IMR-90 (cell line): ENCODE results near the gene MAN1C1. TPM values are rescaled to one million over a fixed set of nuclear protein-coding genes. Genes with fewer than 3 reads are reported as not detected.

Source experiments
- ATAC-seq: fragments of 200-7000 bp; cut with Tn5 transposase; 2 replicates; pipeline ENCODE4 v1.9.1; 2020; ENCODE audit warnings: low read depth, mild to moderate bottlenecking, moderate library complexity
- BruUV-seq: library from RNA; stranded (reverse); fragments of 400-500 nt; replicated peaks from 2 replicates; lab custom pipeline; 2021; lab: Mats Ljungman, UMichigan
- CTCF ChIA-PET: fragments of 300-600 bp; formaldehyde crosslinking; extraction: SDS; loops from one replicate; lab custom pipeline; 2021; ENCODE audit warnings: antibody characterized with exemption; lab: Yijun Ruan, JAX
- POLR2A ChIA-PET: fragments of 300-600 bp; sonication (Branson Sonifier 250); formaldehyde crosslinking; loops from one replicate; lab custom pipeline; 2022; ENCODE audit warnings: antibody characterized with exemption; ENCODE audit not compliant: unreplicated experiment; lab: Charles Lee
- DNase-seq: peaks from one replicate; pipeline ENCODE4 v3.0.0; 2013
- H2AFZ ChIP-seq: replicated peaks from 2 replicates; pipeline ENCODE3; 2013; ENCODE audit warnings: low read length, mild to moderate bottlenecking; ENCODE audit not compliant: poor library complexity
- H2AK5ac ChIP-seq: 2 replicates; pipeline ENCODE4 v1.6.1; 2013; ENCODE audit warnings: low read depth, low read length, inconsistent platforms
- H2AK9ac ChIP-seq: replicated peaks from 2 replicates; pipeline ENCODE3; 2013; ENCODE audit warnings: mild to moderate bottlenecking, low read depth, low read length, moderate library complexity; ENCODE audit not compliant: poor library complexity
- H2BK120ac ChIP-seq: 2 replicates; pipeline ENCODE4 v1.6.1; 2013; ENCODE audit warnings: low read depth, low read length, inconsistent platforms
- H2BK15ac ChIP-seq: 3 replicates; pipeline ENCODE4 v1.6.1; 2013; ENCODE audit warnings: low read depth, low read length, inconsistent platforms
- H2BK20ac ChIP-seq: 2 replicates; pipeline ENCODE4 v1.6.1; 2013; ENCODE audit warnings: low read depth, mild to moderate bottlenecking, inconsistent platforms, low read length, moderate library complexity
- H2BK5ac ChIP-seq: 2 replicates; pipeline ENCODE4 v1.6.1; 2013; ENCODE audit warnings: mild to moderate bottlenecking, low read depth, low read length, inconsistent platforms; ENCODE audit not compliant: poor library complexity, severe bottlenecking
- H3K14ac ChIP-seq: replicated peaks from 2 replicates; pipeline ENCODE4 v1.6.1; 2013; ENCODE audit warnings: low read depth, low read length, inconsistent platforms
- H3K18ac ChIP-seq: 2 replicates; pipeline ENCODE4 v1.6.1; 2013; ENCODE audit warnings: low read depth, low read length, control low read depth
- H3K23ac ChIP-seq: 2 replicates; pipeline ENCODE4 v1.6.1; 2013; ENCODE audit warnings: low read depth, low read length, inconsistent platforms
- H3K27ac ChIP-seq: 2 replicates; pipeline ENCODE4 v1.5.1; 2013; ENCODE audit warnings: mild to moderate bottlenecking, control low read depth, low read length; ENCODE audit not compliant: insufficient read depth
- H3K27me3 ChIP-seq: 2 replicates; pipeline ENCODE4 v1.6.1; 2013; ENCODE audit warnings: low read length; ENCODE audit not compliant: control insufficient read depth, insufficient read depth
- H3K36me3 ChIP-seq: 2 replicates; pipeline ENCODE4 v1.6.1; 2013; ENCODE audit warnings: low read length, mixed read lengths; ENCODE audit not compliant: control insufficient read depth, insufficient read depth
- H3K4ac ChIP-seq: 2 replicates; pipeline ENCODE4 v1.6.1; 2013; ENCODE audit warnings: low read depth, low read length, inconsistent platforms
- H3K4me1 ChIP-seq: 2 replicates; pipeline ENCODE4 v1.6.1; 2013; ENCODE audit warnings: low read length, mixed read lengths; ENCODE audit not compliant: control insufficient read depth, insufficient read depth
- H3K4me2 ChIP-seq: 2 replicates; pipeline ENCODE4 v1.6.1; 2013; ENCODE audit warnings: low read depth, mild to moderate bottlenecking, control low read depth, low read length, moderate library complexity
- H3K4me3 ChIP-seq: 2 replicates; pipeline ENCODE4 v1.5.1; 2013; ENCODE audit warnings: low read depth, mild to moderate bottlenecking, control low read depth, low read length, moderate library complexity; ENCODE audit not compliant: insufficient read depth
- H3K56ac ChIP-seq: 2 replicates; pipeline ENCODE4 v1.6.1; 2013; ENCODE audit warnings: low read length, inconsistent platforms; ENCODE audit not compliant: insufficient read depth; ENCODE audit errors: extremely low read depth
- H3K79me1 ChIP-seq, 2 experiments: 2 replicates each; pipeline ENCODE4 v1.6.1; 2013; ENCODE audit warnings: low read length in 2 of 2, inconsistent platforms in 1 of 2, low read depth in 1 of 2
- H3K9ac ChIP-seq: 2 replicates; pipeline ENCODE4 v1.6.1; 2013; ENCODE audit warnings: low read depth, low read length, control low read depth
- H3K9me1 ChIP-seq: 2 replicates; pipeline ENCODE4 v1.6.1; 2013; ENCODE audit warnings: low read length, inconsistent platforms; ENCODE audit not compliant: insufficient read depth
- H3K9me3 ChIP-seq: 2 replicates; pipeline ENCODE4 v1.6.1; 2013; ENCODE audit warnings: low read length; ENCODE audit not compliant: control insufficient read depth, insufficient read depth
- H4K20me1 ChIP-seq: 2 replicates; pipeline ENCODE4 v1.6.1; 2013; ENCODE audit warnings: low read length, inconsistent platforms; ENCODE audit not compliant: insufficient read depth
- H4K5ac ChIP-seq: 2 replicates; pipeline ENCODE4 v1.6.1; 2013; ENCODE audit warnings: mild to moderate bottlenecking, low read depth, low read length, control low read depth
- H4K8ac ChIP-seq, 2 experiments: 2 replicates each; pipeline ENCODE4 v1.6.1; 2013; ENCODE audit warnings: low read depth in 2 of 2, low read length in 2 of 2, control low read depth in 1 of 2, inconsistent platforms in 1 of 2
- H4K91ac ChIP-seq: 2 replicates; pipeline ENCODE4 v1.6.1; 2013; ENCODE audit warnings: low read depth, low read length, inconsistent platforms; ENCODE audit not compliant: insufficient read depth
- CEBPB ChIP-seq: IDR thresholded peaks from 2 replicates; pipeline ENCODE4 v1.6.1; 2012; ENCODE audit warnings: low read depth, low read length, improper control_type of control experiment
- CHD1 ChIP-seq: IDR thresholded peaks from 2 replicates; pipeline ENCODE4 v1.6.1; 2012; ENCODE audit warnings: low read depth, low read length, improper control_type of control experiment
- MAFK ChIP-seq: IDR thresholded peaks from 2 replicates; pipeline ENCODE4 v1.6.1; 2012; ENCODE audit warnings: low read depth, low read length, improper control_type of control experiment
- RFX5 ChIP-seq: IDR thresholded peaks from 2 replicates; pipeline ENCODE4 v1.8.0; 2012; ENCODE audit warnings: low read depth, mild to moderate bottlenecking, low read length, moderate library complexity
- WGBS, 2 experiments: methylation state at CpG; one replicate each; pipeline versions ENCODE4 v1.1.5 to v1.1.7; 2013; ENCODE audit warnings: missing lambda C conversion rate in 2 of 2; ENCODE audit not compliant: insufficient read length in 1 of 2; ENCODE audit errors: extremely low coverage in 2 of 2; 5-methylcytosine and 5-hydroxymethylcytosine counted together
- dilution Hi-C: fragments of 300-500 bp; cut with HindIII; formaldehyde crosslinking; loops from one replicate; pipeline ENCODE4 v1.14.3; 2018; ENCODE audit warnings: low sequenced_read_pairs; ENCODE audit not compliant: unreplicated experiment
- in situ Hi-C: fragments of 300-500 bp; cut with MboI; formaldehyde crosslinking; loops from 3 replicates; pipeline ENCODE4 v1.14.3; 2019; ENCODE audit warnings: low sequenced_read_pairs, inconsistent platforms, mixed read lengths
- intact Hi-C: fragments of 100-400 bp; cut with micrococcal nuclease; formaldehyde crosslinking; loops from 2 replicates; pipeline ENCODE4 v1.10.0; 2022
- polyA plus RNA-seq, 3 experiments: library from polyadenylated mRNA; depleted of rRNA; stranded (reverse); fragments of >200 nt; gene quantifications; 2 replicates each; pipeline ENCODE4 v1.2.3, GENCODE V29; 2012; ENCODE audit warnings: low replicate concordance in 1 of 3
- total RNA-seq: library from RNA; depleted of rRNA; stranded (reverse); fragments of >200 nt; gene quantifications from 2 replicates; pipeline ENCODE4 v1.2.3, GENCODE V29; 2012
- TF ChIP-seq, protein P1 (sequence below): fragments of 150-350 bp; IDR thresholded peaks from 2 replicates; pipeline ENCODE4 v1.6.1; 2017; ENCODE audit warnings: mild to moderate bottlenecking, antibody characterized with exemption, low read length, low read depth

The MAN1C1 gene
- total and polyA plus RNA-seq, 2 of the 4 experiments (the other 2 are of a cell fraction): 3.2 to 11.3 TPM

DNA sequence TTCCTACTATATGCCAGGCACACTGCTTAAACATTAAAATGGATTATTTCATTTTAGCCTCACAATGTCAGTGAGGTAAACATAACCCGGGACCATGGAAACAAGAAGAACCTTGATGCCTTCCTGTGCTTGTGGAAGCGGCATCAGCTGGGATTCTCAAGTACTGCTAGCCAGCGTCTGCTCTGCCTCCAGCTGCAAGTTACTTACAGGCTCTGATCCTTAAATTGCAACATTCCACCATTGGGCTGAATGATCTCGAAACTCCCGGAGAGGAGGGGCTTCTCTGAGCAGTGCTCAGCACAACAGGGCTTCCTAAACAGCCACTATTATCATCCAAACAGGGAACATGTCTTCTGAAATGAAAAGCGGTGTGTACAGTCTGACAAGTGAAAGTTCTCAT lies 6.7 kb upstream of the MAN1C1 start:
- dilution Hi-C loops: no loop called here
- peak; percentile 61 for DNase-seq
- Histone ChIP-seq H2AK5ac (no peak overlapping the region), H3K4me3 (no peak overlapping the region), H3K4me1 (no peaks in the 10 kb centered on the region), H3K18ac (no peak overlapping the region), H3K36me3 (no peaks in the 10 kb centered on the region), H3K27me3 (peaks cover 26% of the 10 kb centered on the region), H3K23ac (no peak overlapping the region), H3K4ac (no peak overlapping the region), H2BK15ac (no peak overlapping the region), H4K20me1 (no peaks in the 10 kb centered on the region), H3K4me2 (0 out of 2 replicates have a peak overlapping the region, but pooled peaks have one; percentile 51), H3K9me3 (no peaks in the 10 kb centered on the region), H2BK120ac (no peak overlapping the region), H2BK20ac (no peak overlapping the region), H2BK5ac (no peak overlapping the region), H4K8ac (no peak overlapping the region), H2AFZ (peak overlapping the region; percentile 71), H4K91ac (no peak overlapping the region), H3K9ac (no peak overlapping the region), H4K5ac (no peak overlapping the region), H3K79me1 (no peaks in the 10 kb centered on the region), H2AK9ac (no peak overlapping the region), H3K14ac (no peak overlapping the region), H3K56ac (no peak overlapping the region), H3K9me1 (no peaks in the 10 kb centered on the region), H3K27ac (no peak overlapping the region)
- intact Hi-C loops: no loop called here
- peak; percentile 72 for ATAC-seq
- no TSS peak for BruUV-seq
- 8% methylated on average over 2 of the region's 6 CpGs; no CpG with 5 or more reads in 1 of the 2 experiments for WGBS, 2 experiments
- in situ Hi-C loops: loop anchor here (5.0 kb wide), 1 partner anchor 182 kb away; no protein-coding TSS in a partner anchor
- CTCF ChIA-PET: interaction anchor here (0.7 to 2.6 kb wide), 5 partner anchors 20 to 200 kb away, joined by 3 to 15 read pairs (median 6); no protein-coding TSS in a partner anchor
- no peak for TF ChIP-seq MAFK
- TF ChIP-seq CEBPB: peak; percentile 34; the same call in 1 of the 2 replicates
- TF ChIP-seq RFX5: no peak
- TF ChIP-seq, protein P1, sequence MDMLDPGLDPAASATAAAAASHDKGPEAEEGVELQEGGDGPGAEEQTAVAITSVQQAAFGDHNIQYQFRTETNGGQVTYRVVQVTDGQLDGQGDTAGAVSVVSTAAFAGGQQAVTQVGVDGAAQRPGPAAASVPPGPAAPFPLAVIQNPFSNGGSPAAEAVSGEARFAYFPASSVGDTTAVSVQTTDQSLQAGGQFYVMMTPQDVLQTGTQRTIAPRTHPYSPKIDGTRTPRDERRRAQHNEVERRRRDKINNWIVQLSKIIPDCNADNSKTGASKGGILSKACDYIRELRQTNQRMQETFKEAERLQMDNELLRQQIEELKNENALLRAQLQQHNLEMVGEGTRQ: no peak
- TF ChIP-seq CHD1: no peak
- POLR2A ChIA-PET: no interaction called here
